GM19351 (cell line): Measurements from ENCODE around the gene UBE2S.

Source experiments
- ATAC-seq: cut with Tn5 transposase; IDR thresholded peaks from one replicate; pipeline ENCODE4 v1.9.1; 2021; ENCODE audit warnings: mild to moderate bottlenecking, moderate library complexity; ENCODE audit not compliant: unreplicated experiment

UBE2S gene

DNA sequence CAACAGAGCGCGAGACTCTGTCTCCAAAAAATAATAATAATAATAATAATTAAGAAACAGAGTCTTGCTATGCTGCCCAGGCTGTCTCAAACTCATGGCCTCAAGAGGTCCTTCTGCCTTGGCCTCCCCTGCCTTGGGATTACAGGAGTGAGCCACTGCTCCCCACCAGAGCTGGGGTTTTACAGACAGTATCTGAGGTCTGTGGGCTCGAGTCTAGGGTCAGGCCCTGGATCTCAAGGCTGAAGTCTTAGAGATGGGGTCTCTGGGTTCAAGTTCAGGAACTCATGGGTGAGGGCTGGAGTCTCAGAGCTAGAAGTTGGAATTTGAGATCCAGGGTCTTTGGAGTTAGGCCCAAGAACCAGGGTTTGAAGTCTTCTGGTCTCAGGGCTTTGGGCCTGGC is 40.8 kb downstream of the UBE2S start:
- no peak for ATAC-seq

- ATAC-seq, result no peak
Measured at GRCh38 chr19:55365964-55366363, 41.6 kb downstream of the UBE2S start.

DNA sequence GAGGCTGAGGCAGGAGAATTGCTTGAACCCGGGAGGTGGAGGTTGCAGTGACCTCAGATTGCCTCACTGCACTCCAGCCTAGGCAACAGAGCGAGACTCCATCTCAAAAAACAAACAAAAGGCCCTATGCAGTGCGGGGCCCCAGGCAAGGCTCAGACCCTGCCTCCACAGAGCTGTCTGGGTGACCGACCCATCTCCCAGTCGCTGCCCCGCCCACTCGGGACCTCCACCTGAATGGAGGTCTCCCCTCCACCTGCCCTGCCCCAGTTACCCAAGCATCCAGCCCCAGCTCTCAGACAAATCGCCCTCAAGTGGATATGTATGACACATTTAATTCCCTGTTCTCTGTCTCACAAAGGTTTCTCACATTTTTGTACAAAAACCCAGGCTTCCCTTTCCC is 42.3 kb downstream of the UBE2S start:
- no peak for ATAC-seq

DNA sequence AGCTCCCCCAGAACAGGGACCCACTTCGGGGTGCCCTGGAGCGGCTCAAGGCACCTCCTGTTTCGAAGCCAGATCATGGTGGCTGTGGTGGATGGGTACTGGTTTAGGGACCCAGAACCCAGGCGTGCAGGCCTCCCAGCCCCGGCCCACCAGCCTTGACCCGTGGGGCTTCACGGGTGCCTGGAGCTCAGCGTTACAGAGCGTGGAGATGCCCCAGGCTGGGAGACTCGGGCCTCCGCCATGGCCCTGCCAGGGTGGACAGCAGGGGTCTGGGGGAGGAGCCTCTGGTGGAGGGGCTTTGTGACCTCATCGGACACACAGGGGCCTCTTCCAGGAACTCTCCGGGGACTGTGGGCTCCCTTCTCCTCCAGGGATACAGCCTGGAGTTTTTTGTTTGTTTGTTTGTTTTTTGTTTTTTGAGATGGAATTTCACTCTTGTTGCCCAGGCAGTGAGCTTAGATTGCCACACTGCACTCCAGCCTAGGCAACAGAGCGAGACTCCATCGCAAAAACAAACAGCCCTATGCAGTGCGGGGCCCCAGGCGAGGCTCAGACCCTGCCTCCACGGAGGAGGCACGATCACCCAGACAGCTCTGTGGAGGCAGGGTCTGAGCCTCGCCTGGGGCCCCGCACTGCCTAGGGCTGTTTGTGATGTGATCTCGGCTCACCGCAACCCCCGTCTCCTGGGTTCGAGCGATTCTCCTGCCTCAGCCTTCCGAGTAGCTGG is 44.4 kb downstream of the UBE2S start, which contains the start of gene GARIN5B:
Gene GARIN5B (minus strand): TSS at position 271 of the 727 bp plus-strand sequence. CDS start 194 bp downstream, at position 77.
- no peak for ATAC-seq

- ATAC-seq, result no peak
Measured at GRCh38 chr19:55362174-55362989, 45.2 kb downstream of the UBE2S start.

DNA sequence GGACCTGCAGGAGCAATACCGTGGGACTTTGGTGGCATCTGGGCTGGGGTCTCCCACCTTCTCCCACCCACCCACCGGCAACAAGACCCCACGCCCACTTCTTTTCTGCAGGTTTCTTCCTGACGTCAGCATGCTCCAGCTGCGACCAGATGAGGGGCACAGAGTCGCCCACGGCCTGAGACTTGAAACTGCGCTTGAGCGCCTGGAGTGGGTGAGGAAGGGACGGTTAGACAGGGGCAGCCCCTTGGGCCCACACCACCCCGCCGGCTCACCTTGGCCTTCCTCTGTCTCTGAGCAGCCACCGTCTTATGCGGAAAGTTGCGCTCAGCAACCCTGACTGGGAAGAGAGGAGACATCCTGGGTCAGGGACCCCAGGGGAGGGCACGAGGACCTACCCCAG is 46.7 kb downstream of the UBE2S start:
- ATAC-seq, result no peak

DNA sequence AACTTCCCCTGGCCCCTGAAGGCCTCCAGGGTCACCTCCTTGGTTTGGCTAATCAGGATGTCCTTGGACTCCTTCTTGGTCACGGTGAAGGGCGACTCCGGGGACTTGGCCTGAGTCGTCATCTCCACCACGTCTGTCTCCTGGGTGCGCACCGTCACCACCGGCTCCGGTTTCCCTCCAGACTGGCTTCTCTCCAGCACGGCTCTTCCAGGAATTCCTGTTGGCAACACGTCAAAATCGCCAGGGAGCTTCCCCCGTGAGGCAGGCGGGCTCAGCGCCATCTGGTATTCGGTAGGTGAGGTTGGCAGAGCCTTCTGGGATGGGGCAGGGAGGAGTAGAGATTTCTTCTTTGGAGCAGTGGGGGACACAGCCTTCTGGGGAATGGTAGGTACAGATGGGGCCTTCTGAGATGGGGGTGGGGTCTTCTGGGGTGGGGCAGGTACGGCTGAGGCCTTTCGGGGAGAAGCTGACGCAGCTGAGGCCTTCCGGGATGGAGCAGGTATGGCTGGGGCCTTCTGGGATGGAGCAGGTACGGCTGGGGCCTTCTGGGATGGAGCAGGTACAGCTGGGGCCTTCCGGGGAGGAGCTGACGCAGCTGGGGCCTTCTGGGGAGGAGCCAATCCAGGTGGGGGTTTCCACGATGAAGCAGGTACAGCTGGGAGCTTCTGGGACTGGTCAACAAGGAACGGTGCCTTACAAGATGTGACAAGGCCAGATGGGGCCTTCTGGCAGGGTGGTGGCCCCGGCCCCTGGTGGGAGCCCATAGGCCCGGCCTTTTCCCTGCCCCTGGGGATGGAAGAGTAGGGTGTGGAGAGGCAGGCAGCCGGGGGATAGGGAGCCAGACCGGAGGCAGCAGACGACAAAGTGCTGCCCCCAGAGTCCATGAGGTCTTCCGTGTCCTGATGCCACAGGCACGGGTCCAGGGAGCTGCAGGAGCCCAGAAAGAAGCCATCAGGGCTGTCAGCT is 48.4 kb downstream of the UBE2S start:
- ATAC-seq, result no peak

DNA sequence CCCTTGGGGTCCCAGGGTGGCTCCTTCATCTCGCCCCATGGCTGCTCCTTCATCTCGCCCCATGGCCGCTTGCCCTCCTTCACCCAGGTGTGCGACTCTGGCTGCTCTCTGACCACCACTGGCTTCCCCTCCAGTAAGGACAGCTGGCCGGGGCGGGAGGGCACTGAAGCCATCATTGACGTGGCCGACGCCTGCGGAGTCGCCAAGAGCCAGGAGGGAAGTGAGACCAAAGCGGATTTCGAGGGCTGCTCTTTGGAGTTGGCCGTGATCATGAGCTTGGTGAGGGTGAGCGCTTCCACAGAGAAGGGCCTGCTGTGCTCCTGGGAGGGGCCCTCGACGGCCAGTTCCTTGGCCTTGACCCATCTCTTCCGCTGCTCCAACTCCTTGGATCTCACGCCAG is 49.1 kb downstream of the UBE2S start:
- ATAC-seq, result no peak

GRCh38 chr19:55355213-55355821 is 52.3 kb downstream of the UBE2S start:
- ATAC-seq, result no peak

GRCh38 chr19:55354698-55355212 is 52.8 kb downstream of the UBE2S start, which contains the start of gene COX6B2:
COX6B2 (minus strand) TSS chr19:55354719; CDS start chr19:55354521, 198 bp downstream.
- no peak for ATAC-seq

- ATAC-seq, result no peak
Measured at GRCh38 chr19:55353803-55354697, 53.5 kb downstream of the UBE2S start.

- no peak for ATAC-seq
Measured at GRCh38 chr19:55353356-55353802, 54.2 kb downstream of the UBE2S start.

- no peak for ATAC-seq
Measured at GRCh38 chr19:55352549-55353145, 54.9 kb downstream of the UBE2S start.

- ATAC-seq, result no peak
Measured at GRCh38 chr19:55352040-55352439, 55.5 kb downstream of the UBE2S start.

DNA sequence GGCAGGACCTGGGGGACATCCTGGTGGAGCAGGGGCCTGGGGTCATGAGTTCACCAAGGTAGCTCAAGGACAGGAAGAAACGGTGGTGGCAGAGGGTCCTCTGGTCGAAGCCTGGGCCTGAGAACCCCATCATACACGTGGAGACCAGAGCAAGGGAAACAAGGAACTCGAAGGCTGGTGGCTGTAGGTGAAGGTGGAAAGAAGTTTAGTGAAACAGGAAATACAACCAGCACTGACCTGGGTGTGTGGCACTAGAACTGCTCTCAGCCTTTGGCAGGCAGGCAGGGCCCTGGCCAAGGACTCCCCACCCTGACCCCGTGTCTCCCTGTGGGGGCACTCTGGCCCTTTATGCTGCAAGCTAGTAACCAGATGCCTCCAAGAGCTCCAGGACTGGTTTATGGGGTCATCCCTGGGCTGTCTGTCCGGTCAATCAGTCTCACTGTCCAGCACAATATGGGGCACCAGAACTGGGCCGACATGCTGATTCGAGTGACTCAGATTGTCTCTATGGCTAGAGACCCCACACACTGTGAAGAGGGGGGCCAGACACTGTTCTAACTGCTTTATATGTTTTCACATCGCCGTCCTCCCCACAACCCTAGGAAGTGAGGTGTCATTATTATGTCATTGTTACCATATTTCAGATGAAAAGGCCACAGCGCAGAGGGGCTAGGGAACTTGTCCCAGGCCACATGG is 56.8 kb downstream of the UBE2S start:
- no peak for ATAC-seq
